Measurements from ENCODE around the gene EHMT1.

DNA sequence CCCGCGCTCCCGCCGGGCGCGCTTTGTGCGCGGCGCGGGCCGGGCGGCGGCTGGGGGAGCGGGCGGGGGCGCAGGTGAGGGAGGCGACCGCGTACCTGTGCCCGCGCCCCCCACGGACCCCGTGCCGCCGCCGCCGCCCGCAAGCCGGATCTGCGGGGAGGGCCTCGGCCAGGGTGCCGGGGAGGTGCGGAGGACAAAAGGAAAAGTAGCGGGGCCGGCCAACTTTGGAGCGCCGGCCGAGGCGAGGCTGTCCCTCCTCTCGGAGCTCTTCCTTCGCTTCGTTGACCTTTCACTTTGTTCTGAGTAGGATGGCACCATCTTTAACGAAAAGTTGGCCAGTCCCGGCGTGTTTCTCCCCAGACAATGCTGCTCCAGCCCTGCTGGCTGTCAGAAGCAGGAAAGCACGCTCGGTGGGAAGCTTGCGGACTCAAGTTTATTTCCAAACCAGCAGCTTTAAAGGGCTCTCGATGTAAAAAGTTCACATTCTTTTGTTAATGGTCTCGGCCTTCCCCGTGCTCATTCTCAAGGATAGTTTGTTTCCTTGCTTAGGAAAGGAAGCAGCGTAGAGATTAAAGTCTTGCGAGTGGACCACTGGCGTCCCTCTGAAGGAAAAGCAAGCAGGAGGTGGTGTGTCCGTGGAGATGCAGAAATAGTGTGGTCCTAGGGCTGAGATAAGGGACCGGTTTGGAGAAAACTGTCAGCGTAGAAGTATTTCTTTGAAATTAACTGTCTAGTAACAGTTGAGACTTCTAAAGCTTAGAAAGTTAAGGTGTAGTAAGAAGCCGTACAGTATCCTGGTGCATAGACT is 639 bp downstream of the EHMT1 start:
- TF ChIP-seq, protein P1, sequence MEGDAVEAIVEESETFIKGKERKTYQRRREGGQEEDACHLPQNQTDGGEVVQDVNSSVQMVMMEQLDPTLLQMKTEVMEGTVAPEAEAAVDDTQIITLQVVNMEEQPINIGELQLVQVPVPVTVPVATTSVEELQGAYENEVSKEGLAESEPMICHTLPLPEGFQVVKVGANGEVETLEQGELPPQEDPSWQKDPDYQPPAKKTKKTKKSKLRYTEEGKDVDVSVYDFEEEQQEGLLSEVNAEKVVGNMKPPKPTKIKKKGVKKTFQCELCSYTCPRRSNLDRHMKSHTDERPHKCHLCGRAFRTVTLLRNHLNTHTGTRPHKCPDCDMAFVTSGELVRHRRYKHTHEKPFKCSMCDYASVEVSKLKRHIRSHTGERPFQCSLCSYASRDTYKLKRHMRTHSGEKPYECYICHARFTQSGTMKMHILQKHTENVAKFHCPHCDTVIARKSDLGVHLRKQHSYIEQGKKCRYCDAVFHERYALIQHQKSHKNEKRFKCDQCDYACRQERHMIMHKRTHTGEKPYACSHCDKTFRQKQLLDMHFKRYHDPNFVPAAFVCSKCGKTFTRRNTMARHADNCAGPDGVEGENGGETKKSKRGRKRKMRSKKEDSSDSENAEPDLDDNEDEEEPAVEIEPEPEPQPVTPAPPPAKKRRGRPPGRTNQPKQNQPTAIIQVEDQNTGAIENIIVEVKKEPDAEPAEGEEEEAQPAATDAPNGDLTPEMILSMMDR (IDR thresholded peaks at IDR 0.05; ENCODE audit: low read length) = no peak
- TF ChIP-seq EZH2phosphoT487 (IDR thresholded peaks at IDR 0.05; ENCODE audit: low read length) = no peak
- no peak for TF ChIP-seq EZH2 (optimal IDR thresholded peaks at IDR 0.05; ENCODE audit: low read depth, low read length)

Data from MM.1S (cell line).